ENCODE results near the gene MACROH2A2.

GRCh38 chr10:70038923-70039322 is 13.7 kb upstream of the MACROH2A2 start:
- TF ChIP-seq TARDBP (IDR thresholded peaks at IDR 0.05), result no peak
- no peak for TF ChIP-seq NFRKB (IDR thresholded peaks at IDR 0.05)
- TF ChIP-seq SP1 (IDR thresholded peaks at IDR 0.05), result no peak
- TF ChIP-seq ELF4 (IDR thresholded peaks at IDR 0.05), result no peak
- no peak for TF ChIP-seq BHLHE40 (IDR thresholded peaks at IDR 0.05; ENCODE audit: borderline replicate concordance)

All from HEK293T (cell line).